C4-2B (cell line): ENCODE measurements around the gene UBN2.

Source experiments
- H3K27ac ChIP-seq: fragments of 450-650 bp; 2 replicates; pipeline ENCODE4 v1.5.1; 2017
- CTCF ChIP-seq: fragments of 450-650 bp; conservative IDR thresholded peaks from 2 replicates; pipeline ENCODE4 v1.5.1; 2017; ENCODE audit warnings: mild to moderate bottlenecking
- ZFX ChIP-seq: fragments of 450-650 bp; IDR thresholded peaks from 2 replicates; pipeline ENCODE4 v1.6.1; 2017

The UBN2 gene

GRCh38 chr7:139255290-139255689, 24.3 kb downstream of the UBN2 start:
- H3K27ac ChIP-seq = no peak overlapping the region
- TF ChIP-seq CTCF = no peak
- no peak for TF ChIP-seq ZFX

- H3K27ac ChIP-seq = no peak overlapping the region
- TF ChIP-seq CTCF (no peak), ZFX (no peak)
Measured at GRCh38 chr7:139259142-139259541, 28.1 kb downstream of the UBN2 start.

GRCh38 chr7:139264220-139264619, 33.2 kb downstream of the UBN2 start:
- TF ChIP-seq ZFX (no peak), CTCF (no peak)
- no peak overlapping the region for H3K27ac ChIP-seq

GRCh38 chr7:139265673-139266072, 34.6 kb downstream of the UBN2 start:
- no peak overlapping the region for H3K27ac ChIP-seq
- TF ChIP-seq ZFX (no peak), CTCF (no peak)

GRCh38 chr7:139271718-139272628, 40.9 kb downstream of the UBN2 start:
- no peak overlapping the region for H3K27ac ChIP-seq
- TF ChIP-seq CTCF = no peak
- TF ChIP-seq ZFX = no peak

- no peak for TF ChIP-seq CTCF
Measured at GRCh38 chr7:139284252-139284896, 53.3 kb downstream of the UBN2 start.

GRCh38 chr7:139286144-139286543, 55.1 kb downstream of the UBN2 start:
- no peak for TF ChIP-seq ZFX
- TF ChIP-seq CTCF = no peak
- H3K27ac ChIP-seq = no peak overlapping the region

More at GRCh38 chr7:139284252-139284896, 53.3 kb downstream of the UBN2 start:
- no peak overlapping the region for H3K27ac ChIP-seq
